ENCODE data around the gene DCTN5.

DNA sequence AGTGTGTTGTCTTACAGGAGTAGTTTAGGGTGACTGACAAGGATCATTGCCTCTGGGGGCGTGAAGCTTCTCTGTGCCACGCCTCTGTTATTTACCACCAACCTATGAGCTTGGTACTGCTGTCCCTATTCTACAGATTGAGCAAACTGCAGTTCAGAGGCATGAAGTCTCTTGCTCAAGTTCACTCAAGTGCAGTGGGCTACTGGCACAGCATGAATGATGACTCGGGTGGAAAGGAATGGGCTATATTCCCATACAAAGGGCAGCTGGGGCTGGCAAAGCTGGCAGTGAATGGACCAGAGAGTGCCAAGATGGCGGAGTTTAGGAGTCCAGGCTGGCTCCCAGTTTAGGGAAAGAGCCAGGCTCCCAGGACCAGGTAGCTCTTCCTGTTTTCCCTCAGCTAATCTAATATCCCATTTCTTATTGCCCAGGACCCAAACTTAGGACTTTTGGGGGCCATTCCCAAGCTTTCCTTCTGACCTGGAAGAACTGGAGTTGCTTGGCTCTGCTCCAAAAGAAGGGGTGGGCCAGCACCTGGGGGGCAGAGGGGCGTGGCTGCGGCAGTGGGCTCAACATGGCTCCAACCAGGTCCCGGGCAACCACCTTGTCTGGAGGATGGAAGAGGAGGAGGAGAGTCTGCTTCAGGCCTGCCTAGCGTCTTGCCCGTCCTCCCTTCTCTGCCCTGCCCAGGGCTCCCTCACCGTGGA is 50.4 kb downstream of the DCTN5 start:
- TF ChIP-seq EZH2 (IDR thresholded peaks at IDR 0.05; ENCODE audit: borderline replicate concordance) (no peak), CTCF (IDR thresholded peaks at IDR 0.05; ENCODE audit: poor library complexity) (no peak), EZH2phosphoT487 (IDR thresholded peaks at IDR 0.05; ENCODE audit: low read depth, severe bottlenecking, unreplicated experiment) (no peak)
